Calu3 (cell line): ENCODE data around the gene KLK10. TPM values are rescaled to one million over a fixed set of nuclear protein-coding genes. Genes with fewer than 3 reads are reported as not detected.
A peak's percentile ranks its signal among the peaks of the same experiment; 100 is the strongest.

Experiments used
- BruUV-seq: library from RNA; stranded (reverse); fragments of 400-500 nt; replicated peaks from 2 replicates; lab custom pipeline; 2021; lab: Mats Ljungman, UMichigan
- CTCF ChIA-PET: fragments of 300-600 bp; sonication (Branson Sonifier 250); formaldehyde crosslinking; loops from one replicate; lab custom pipeline; 2022; ENCODE audit warnings: antibody characterized with exemption; lab: Charles Lee
- DNase-seq: peaks from one replicate; pipeline ENCODE4 v3.0.0; 2022
- H3K27ac Mint-ChIP-seq: one replicate; pipeline ENCODE4 v1.8.0; 2022; ENCODE audit warnings: mixed read lengths; ENCODE audit not compliant: unreplicated experiment
- H3K27me3 Mint-ChIP-seq: one replicate; pipeline ENCODE4 v1.8.0; 2022; ENCODE audit warnings: mixed read lengths; ENCODE audit not compliant: unreplicated experiment
- H3K36me3 Mint-ChIP-seq: one replicate; pipeline ENCODE4 v1.8.0; 2022; ENCODE audit warnings: mild to moderate bottlenecking, moderate library complexity, mixed read lengths; ENCODE audit not compliant: insufficient read depth, unreplicated experiment
- H3K4me1 Mint-ChIP-seq: one replicate; pipeline ENCODE4 v1.8.0; 2022; ENCODE audit warnings: mild to moderate bottlenecking, low read depth, mixed read lengths; ENCODE audit not compliant: unreplicated experiment
- H3K4me3 Mint-ChIP-seq: one replicate; pipeline ENCODE4 v1.8.0; 2022; ENCODE audit warnings: mild to moderate bottlenecking, low read depth, moderate library complexity, mixed read lengths; ENCODE audit not compliant: unreplicated experiment
- H3K9me3 Mint-ChIP-seq: one replicate; pipeline ENCODE4 v1.8.0; 2022; ENCODE audit warnings: low read depth, mixed read lengths; ENCODE audit not compliant: unreplicated experiment
- CTCF ChIP-seq: fragments of 200-600 bp; IDR thresholded peaks from one replicate; pipeline ENCODE4 v1.8.0; 2022; ENCODE audit warnings: antibody characterized with exemption; ENCODE audit not compliant: unreplicated experiment
- intact Hi-C: fragments of 100-400 bp; cut with micrococcal nuclease; formaldehyde crosslinking; loops from one replicate; pipeline ENCODE4 v1.10.0; 2022; ENCODE audit not compliant: unreplicated experiment
- total RNA-seq: library from RNA; stranded (reverse); gene quantifications from 2 replicates; pipeline ENCODE4 v1.2.3, GENCODE V29; 2022

Gene KLK10
- total RNA-seq, 1 experiment from 2014 or later = 24.2 TPM

GRCh38 chr19:51027873-51028272, 8.4 kb upstream of the KLK10 start:
- Mint-ChIP-seq H3K4me3 (peak overlapping the region; percentile 44), H3K36me3 (peaks cover 13% of the 10 kb centered on the region), H3K4me1 (peaks cover 23% of the 10 kb centered on the region), H3K27me3 (peaks cover 16% of the 10 kb centered on the region), H3K27ac (no peak overlapping the region), H3K9me3 (no peaks in the 10 kb centered on the region)
- no peak for DNase-seq
- BruUV-seq = no TSS peak
- CTCF ChIA-PET = no interaction called here
- no peak for TF ChIP-seq CTCF
- intact Hi-C loops = no loop called here

- peak overlapping the region; percentile 34 for H3K27ac Mint-ChIP-seq
These were observed 7.8 kb upstream of the KLK10 start for GRCh38 chr19:51027126-51027806.

DNA sequence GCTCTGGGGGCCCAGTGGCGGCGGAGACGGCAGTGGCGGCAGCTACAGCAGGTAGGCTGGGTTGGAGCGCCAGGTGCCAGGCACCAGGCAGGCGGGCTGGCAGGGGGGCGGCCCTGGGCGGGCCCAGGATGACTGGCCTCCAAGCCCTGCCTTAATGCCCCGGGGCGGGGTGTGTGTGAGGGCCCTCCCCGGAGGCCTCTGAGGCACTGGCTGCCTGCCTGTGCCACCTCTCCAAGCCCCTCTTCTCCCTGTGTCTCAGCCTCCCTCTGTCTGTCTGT, 7.0 kb upstream of the KLK10 start, which contains the start of gene KLK11:
Gene KLK11, minus strand, starts transcription at position 63 of the 278 bp plus-strand sequence. CDS start 985 bp downstream, outside the sequence.
- BruUV-seq = no TSS peak
- CTCF ChIA-PET = no interaction called here
- Mint-ChIP-seq H3K36me3 (peaks cover 13% of the 10 kb centered on the region), H3K4me1 (peaks cover 23% of the 10 kb centered on the region), H3K27me3 (peaks cover 16% of the 10 kb centered on the region), H3K4me3 (peak within 1 kb of the TSS; percentile 44), H3K9me3 (no peaks in the 10 kb centered on the region), H3K27ac (peak within 1 kb of the TSS; percentile 34)
- intact Hi-C loops = no loop called here
- DNase-seq = peak; percentile 80
- no peak for TF ChIP-seq CTCF

More at GRCh38 chr19:51027126-51027806, 7.8 kb upstream of the KLK10 start:
- CTCF ChIA-PET = no interaction called here
- no peaks in the 10 kb centered on the region for H3K9me3 Mint-ChIP-seq
- TF ChIP-seq CTCF = no peak
- H3K36me3 Mint-ChIP-seq = peaks cover 13% of the 10 kb centered on the region
- H3K4me3 Mint-ChIP-seq = peak overlapping the region; percentile 44
- DNase-seq = no peak
- H3K4me1 Mint-ChIP-seq = peaks cover 23% of the 10 kb centered on the region
- peaks cover 16% of the 10 kb centered on the region for H3K27me3 Mint-ChIP-seq
- intact Hi-C loops = no loop called here
- TSS peak; percentile 28 for BruUV-seq

- BruUV-seq = no TSS peak
- peak overlapping the region; percentile 44 for H3K4me3 Mint-ChIP-seq
- intact Hi-C loops = no loop called here
- no peak for TF ChIP-seq CTCF
- peaks cover 23% of the 10 kb centered on the region for H3K4me1 Mint-ChIP-seq
- no peaks in the 10 kb centered on the region for H3K9me3 Mint-ChIP-seq
- peaks cover 16% of the 10 kb centered on the region for H3K27me3 Mint-ChIP-seq
- peak overlapping the region; percentile 34 for H3K27ac Mint-ChIP-seq
- DNase-seq = no peak
- CTCF ChIA-PET = interaction anchor here (0.7 kb wide), 1 partner anchor 68 kb away, joined by 3 read pairs; no protein-coding TSS in a partner anchor
- H3K36me3 Mint-ChIP-seq = peaks cover 13% of the 10 kb centered on the region
These were observed 6.5 kb upstream of the KLK10 start for GRCh38 chr19:51025809-51026553.
